Stimulated activated CD8-positive, alpha-beta memory T cell treated with anti-CD3 and anti-CD28 coated beads, Interleukin-15, amount 100 ng/mL, for 24 hours (primary cell): ENCODE results near the gene KIF3A.

Experiments
- DNase-seq: peaks from one replicate; pipeline ENCODE4 v3.0.0-alpha.2; 2020; ENCODE audit warnings: low read depth

Gene KIF3A

GRCh38 chr5:132677682-132678400, 59.5 kb downstream of the KIF3A start:
- DNase-seq, result no peak

- DNase-seq, result no peak
Measured at GRCh38 chr5:132677191-132677590, 60.2 kb downstream of the KIF3A start.

GRCh38 chr5:132675936-132676689, 61.2 kb downstream of the KIF3A start:
- no peak for DNase-seq

GRCh38 chr5:132674671-132675506, 62.5 kb downstream of the KIF3A start:
- no peak for DNase-seq

DNA sequence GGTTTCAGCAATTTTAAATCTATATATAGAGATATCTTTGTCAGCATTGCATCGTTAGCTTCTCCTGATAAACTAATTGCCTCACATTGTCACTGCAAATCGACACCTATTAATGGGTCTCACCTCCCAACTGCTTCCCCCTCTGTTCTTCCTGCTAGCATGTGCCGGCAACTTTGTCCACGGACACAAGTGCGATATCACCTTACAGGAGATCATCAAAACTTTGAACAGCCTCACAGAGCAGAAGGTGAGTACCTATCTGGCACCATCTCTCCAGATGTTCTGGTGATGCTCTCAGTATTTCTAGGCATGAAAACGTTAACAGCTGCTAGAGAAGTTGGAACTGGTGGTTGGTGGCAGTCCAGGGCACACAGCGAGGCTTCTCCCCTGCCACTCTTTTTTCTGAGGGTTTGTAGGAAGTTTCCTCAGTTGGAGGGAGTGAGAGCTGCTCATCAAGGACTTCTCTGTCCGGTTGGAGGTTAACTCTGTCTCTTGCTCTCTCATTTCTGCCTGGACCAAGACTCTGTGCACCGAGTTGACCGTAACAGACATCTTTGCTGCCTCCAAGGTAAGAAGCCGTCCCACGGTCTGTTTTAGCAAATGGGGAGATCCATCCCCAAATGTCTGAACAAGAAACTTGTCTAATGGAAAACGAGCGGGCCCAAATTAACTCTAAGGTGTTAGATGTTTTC, 63.3 kb downstream of the KIF3A start, which contains the start of gene IL4:
Gene IL4, plus strand, starts transcription at position 51 of the 692 bp plus-strand sequence. Its CDS starts 62 bp downstream, at position 113.
- no peak for DNase-seq

DNA sequence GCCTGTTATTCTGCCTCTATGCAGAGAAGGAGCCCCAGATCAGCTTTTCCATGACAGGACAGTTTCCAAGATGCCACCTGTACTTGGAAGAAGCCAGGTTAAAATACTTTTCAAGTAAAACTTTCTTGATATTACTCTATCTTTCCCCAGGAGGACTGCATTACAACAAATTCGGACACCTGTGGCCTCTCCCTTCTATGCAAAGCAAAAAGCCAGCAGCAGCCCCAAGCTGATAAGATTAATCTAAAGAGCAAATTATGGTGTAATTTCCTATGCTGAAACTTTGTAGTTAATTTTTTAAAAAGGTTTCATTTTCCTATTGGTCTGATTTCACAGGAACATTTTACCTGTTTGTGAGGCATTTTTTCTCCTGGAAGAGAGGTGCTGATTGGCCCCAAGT, 63.9 kb downstream of the KIF3A start:
- no peak for DNase-seq

GRCh38 chr5:132671000-132671399, 66.3 kb downstream of the KIF3A start:
- DNase-seq, result no peak

DNA sequence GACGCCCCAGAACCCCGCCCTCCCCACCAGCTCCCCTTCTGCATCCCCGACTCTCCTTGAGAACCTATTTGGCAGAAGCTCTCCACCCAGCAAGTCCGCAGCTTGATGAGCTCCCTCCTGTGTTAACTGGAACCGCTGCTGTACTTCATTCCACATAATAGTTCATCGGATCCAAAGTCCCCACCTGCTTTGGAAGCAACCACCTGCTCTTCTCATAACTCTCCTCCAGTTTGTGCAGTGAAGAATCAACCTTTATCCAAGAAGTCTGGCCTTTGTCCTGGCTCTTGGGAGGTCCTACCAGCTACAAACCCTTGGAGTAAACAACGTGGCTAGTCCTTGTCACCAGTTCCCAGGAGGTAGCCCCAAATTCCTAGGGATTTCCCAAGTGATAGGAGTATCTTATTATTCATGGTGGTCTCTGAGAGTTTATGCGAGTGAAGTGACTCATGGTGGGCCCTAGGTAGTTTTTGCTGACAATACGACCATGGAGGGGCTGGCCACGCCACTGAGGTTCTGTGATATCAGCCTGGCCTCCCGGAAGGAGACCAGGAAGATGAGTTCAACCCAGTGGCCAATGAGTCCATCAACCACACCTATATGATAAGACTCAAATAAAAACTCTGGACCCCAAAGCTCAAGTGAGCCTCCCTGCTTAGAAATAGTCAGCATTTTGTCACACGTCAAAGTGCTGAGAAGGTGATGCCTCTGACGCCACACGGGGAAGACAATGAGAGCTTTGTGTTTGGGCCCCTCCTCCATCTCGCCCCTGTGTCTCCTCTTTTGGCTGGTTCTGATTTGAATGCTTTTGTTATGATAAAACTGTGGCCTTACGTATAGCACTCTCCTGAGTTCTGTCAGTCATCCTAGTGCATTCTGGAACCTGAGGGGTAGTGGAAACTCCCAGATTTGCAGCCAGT, 67.1 kb downstream of the KIF3A start:
- no peak for DNase-seq

GRCh38 chr5:132669455-132669820, 67.9 kb downstream of the KIF3A start:
- no peak for DNase-seq

- DNase-seq, result no peak
Measured at GRCh38 chr5:132668706-132669454, 68.5 kb downstream of the KIF3A start.

DNA sequence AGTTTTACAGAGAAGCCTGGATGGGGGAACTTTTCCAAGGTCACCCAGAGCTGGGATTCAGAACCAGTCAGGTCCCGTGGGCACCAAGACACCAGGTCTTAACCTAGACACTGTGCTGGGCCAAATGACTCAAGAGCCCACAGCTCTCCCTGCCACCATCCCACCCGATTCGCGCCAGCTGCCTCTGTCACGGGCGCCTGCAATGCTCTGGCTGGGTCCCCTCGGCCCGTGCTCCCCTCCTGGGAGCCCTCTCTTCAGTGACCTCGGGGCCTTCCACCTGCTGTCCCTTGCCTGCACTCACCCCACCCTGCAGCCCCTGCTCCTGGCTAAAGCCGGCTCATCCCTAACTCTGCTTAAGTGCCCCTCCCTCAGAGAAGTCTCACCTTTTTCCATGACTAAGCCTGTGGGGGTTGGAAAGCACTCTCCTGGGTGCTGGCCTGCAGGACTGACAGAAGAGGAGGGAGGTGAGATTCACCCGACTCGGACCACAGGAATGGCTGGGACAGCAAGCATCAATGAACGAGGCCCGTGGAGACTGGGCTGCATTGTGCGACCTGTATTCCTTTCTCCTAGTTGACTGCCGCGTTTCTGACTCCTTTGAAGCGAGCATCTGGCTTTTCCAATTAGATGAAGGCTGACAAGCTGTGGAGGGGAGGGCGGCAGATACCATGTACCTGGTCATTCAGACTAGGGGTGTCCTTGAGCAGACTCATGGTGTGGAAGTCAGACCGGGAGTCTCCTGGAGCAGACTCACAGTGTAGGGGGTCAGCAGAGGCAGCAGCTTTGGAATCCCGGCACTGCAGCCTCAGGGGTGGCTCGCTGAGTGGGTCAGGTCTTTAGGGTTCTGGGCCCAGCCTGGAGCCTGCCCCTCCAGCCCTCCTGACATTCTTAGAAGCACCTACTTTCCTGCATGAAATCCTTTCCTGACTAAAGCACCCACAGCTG, 69.3 kb downstream of the KIF3A start:
- DNase-seq, result no peak

DNA sequence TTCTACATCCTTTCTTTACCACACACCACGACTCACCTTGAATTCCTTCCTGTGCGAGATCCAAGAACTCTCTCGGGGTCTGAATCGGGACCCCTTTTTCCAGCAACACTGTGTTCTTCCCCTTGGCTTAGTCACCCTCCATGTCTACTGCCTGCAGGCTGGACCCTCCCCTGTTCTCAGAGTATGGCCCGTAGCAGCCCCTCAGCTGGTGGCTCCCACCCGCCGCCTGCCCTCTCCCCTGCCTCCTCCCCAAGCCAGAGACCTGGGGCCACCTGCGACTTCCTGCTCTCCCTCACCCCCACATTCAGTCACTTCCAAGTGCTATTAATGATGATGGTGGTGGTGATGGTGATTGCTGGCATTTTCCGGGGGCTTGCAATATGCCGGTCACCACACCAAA, 70.0 kb downstream of the KIF3A start:
- DNase-seq, result no peak

DNA sequence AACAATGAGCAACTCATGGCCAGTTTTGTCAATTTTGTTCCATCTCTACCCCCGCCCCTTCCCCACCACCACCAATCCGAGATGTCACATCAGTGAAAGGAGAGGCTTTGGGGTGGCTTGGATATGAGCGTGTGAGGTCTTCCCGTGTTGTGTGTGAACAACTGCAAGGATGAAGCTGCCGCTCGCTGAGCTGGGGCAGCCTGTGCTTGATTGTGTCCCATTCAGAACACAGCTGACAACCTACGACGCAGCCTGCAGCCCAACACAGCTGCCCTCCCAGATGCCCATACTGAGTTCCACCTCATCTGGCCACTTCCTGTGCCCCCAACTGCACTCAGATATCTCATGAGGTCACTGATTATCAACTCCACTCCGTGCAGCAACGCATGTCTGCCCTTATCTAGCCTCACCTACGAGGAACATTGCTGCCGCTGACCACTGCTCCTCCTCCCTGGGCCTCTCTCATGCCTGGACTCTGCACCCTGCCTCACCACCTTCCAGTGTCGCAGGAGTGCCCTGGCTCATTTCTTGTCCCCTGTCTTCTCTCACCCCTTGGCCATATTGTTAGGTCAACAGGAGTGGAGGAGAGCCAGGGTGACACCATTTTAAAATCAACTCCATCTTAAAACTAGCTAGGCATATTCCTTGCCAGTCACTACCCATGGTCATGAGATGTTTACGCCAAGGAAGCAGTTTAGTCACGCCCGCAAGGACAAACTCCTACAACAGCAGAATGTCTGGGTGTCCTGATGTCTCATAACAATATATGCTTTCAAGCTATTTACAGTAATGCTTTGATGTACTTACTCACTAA, 70.8 kb downstream of the KIF3A start:
- no peak for DNase-seq

DNA sequence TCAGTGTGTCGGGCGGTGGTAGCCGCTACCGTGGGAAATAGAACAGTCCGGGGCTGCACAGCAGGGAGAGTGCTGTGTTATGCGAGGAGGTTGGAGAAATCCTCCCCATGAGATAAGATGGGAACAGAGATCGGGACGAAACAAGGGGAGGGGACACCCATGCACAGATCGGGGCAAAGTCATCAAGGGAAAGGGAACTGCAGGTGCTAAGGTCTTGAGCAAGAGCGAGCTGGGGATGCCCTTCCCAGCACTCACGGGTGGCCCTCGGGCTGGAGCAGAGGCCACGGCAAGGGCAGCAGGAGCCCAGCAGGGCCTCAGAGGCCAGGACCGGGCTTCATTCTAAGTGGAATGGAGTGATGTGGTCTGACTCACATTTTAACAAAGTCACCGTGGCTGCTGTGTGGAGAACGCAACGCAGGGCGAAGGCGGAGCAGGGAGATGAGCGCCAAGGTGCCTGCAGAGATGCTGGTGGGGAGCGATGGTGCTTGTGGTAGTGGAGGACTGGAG, 71.7 kb downstream of the KIF3A start:
- DNase-seq, result no peak

- DNase-seq, result no peak
Measured at GRCh38 chr5:132664696-132665209, 72.6 kb downstream of the KIF3A start.

- no peak for DNase-seq
Measured at GRCh38 chr5:132663771-132664695, 73.3 kb downstream of the KIF3A start.
